Measurements from ENCODE around the gene COX11. TPM values are rescaled to one million over a fixed set of nuclear protein-coding genes. Genes with fewer than 3 reads are reported as not detected.
A peak's percentile ranks its signal among the peaks of the same experiment; 100 is the strongest.

Gene COX11
- total RNA-seq, 1 experiment from 2014 or later, result 65.0 TPM

GRCh38 chr17:54996441-54996840 lies 28.0 kb upstream of the COX11 start:
- POLR2A ChIA-PET, result no interaction called here
- H3K4me1 Mint-ChIP-seq, result no peaks in the 10 kb centered on the region
- no peak for TF ChIP-seq PREB (CRISPR knock-in tag; IDR thresholded peaks at IDR 0.05; ENCODE audit: borderline replicate concordance)
- TF ChIP-seq TEAD1 (CRISPR knock-in tag; IDR thresholded peaks at IDR 0.05), result no peak
- no peak for TF ChIP-seq ZNF219 (CRISPR knock-in tag; IDR thresholded peaks at IDR 0.05; ENCODE audit: borderline replicate concordance)
- TF ChIP-seq ZNF512 (CRISPR knock-in tag; IDR thresholded peaks at IDR 0.05; ENCODE audit: borderline replicate concordance), result no peak
- no peak for TF ChIP-seq MXD4 (CRISPR knock-in tag; IDR thresholded peaks at IDR 0.05; ENCODE audit: borderline replicate concordance)
- TF ChIP-seq E2F1 (CRISPR knock-in tag; IDR thresholded peaks at IDR 0.05), result no peak
- no peak for TF ChIP-seq FOXJ3 (CRISPR knock-in tag; IDR thresholded peaks at IDR 0.05; ENCODE audit: borderline replicate concordance)
- no peak for TF ChIP-seq ZNF532 (CRISPR knock-in tag; IDR thresholded peaks at IDR 0.05; ENCODE audit: borderline replicate concordance)
- no peaks in the 10 kb centered on the region for H3K9me3 Mint-ChIP-seq
- no peak for DNase-seq (ENCODE audit: low spot score)
- CTCF ChIA-PET, result interaction anchor here (2.3 kb wide), 1 partner anchor 9 kb away, joined by 7 read pairs; no protein-coding TSS in a partner anchor
- no peak overlapping the region for H3K27ac Mint-ChIP-seq
- H3K4me3 Mint-ChIP-seq, result no peak overlapping the region
- H3K36me3 Mint-ChIP-seq, result 0 out of 2 replicates have a peak, but pooled peaks cover 3% of the 10 kb centered on the region
- ATAC-seq, result no peak
- no peaks in the 10 kb centered on the region for H3K27me3 Mint-ChIP-seq (ENCODE audit: low read depth)

- H3K9me3 Mint-ChIP-seq, result no peaks in the 10 kb centered on the region
- ATAC-seq, result peak; percentile 73
These were observed 24.6 kb upstream of the COX11 start for GRCh38 chr17:54992797-54993639.

More at GRCh38 chr17:54992797-54993639, 24.6 kb upstream of the COX11 start:
- DNase-seq (ENCODE audit: low spot score), result no peak
- Mint-ChIP-seq H3K27me3 (ENCODE audit: low read depth) (no peaks in the 10 kb centered on the region), H3K4me1 (no peaks in the 10 kb centered on the region), H3K27ac (no peak overlapping the region), H3K4me3 (no peak overlapping the region), H3K36me3 (no peaks in the 10 kb centered on the region)
- CTCF ChIA-PET, result interaction anchor here (0.5 to 3.7 kb wide), 12 partner anchors 10 to 740 kb away, joined by 3 to 38 read pairs (median 4); no protein-coding TSS in a partner anchor
- POLR2A ChIA-PET, result no interaction called here
- no peak for TF ChIP-seq IRF2 (CRISPR knock-in tag; IDR thresholded peaks at IDR 0.05; ENCODE audit: borderline replicate concordance, low read depth)
- no peak for TF ChIP-seq SMAD4 (CRISPR knock-in tag; IDR thresholded peaks at IDR 0.05)
- TF ChIP-seq MYBL2 (CRISPR knock-in tag; IDR thresholded peaks at IDR 0.05), result no peak
- TF ChIP-seq EMX1 (CRISPR knock-in tag; IDR thresholded peaks at IDR 0.05), result no peak
- TF ChIP-seq ATF3 (CRISPR knock-in tag; conservative IDR thresholded peaks at IDR 0.05), result no peak
- no peak for TF ChIP-seq MLX (CRISPR knock-in tag; IDR thresholded peaks at IDR 0.05)
- TF ChIP-seq MXD4 (CRISPR knock-in tag; IDR thresholded peaks at IDR 0.05; ENCODE audit: borderline replicate concordance), result no peak
- TF ChIP-seq CTCF (IDR thresholded peaks at IDR 0.05), result peak; percentile 24; the same call in 1 of the 2 replicates
- TF ChIP-seq E2F4 (CRISPR knock-in tag; IDR thresholded peaks at IDR 0.05; ENCODE audit: borderline replicate concordance, low read depth), result no peak
